Measurements from ENCODE around the gene MCTP1. TPM values are rescaled to one million over a fixed set of nuclear protein-coding genes. Genes with fewer than 3 reads are reported as not detected.
A peak's percentile ranks its signal among the peaks of the same experiment; 100 is the strongest.

MCTP1 gene
- total RNA-seq, 1 experiment from 2014 or later: 25.8 TPM

- no peak overlapping the region for H3K4me3 ChIP-seq (ENCODE audit: low read depth, low read length, poor library complexity, severe bottlenecking)
- no peak for DNase-seq (ENCODE audit: low spot score)
- TF ChIP-seq, protein P1, sequence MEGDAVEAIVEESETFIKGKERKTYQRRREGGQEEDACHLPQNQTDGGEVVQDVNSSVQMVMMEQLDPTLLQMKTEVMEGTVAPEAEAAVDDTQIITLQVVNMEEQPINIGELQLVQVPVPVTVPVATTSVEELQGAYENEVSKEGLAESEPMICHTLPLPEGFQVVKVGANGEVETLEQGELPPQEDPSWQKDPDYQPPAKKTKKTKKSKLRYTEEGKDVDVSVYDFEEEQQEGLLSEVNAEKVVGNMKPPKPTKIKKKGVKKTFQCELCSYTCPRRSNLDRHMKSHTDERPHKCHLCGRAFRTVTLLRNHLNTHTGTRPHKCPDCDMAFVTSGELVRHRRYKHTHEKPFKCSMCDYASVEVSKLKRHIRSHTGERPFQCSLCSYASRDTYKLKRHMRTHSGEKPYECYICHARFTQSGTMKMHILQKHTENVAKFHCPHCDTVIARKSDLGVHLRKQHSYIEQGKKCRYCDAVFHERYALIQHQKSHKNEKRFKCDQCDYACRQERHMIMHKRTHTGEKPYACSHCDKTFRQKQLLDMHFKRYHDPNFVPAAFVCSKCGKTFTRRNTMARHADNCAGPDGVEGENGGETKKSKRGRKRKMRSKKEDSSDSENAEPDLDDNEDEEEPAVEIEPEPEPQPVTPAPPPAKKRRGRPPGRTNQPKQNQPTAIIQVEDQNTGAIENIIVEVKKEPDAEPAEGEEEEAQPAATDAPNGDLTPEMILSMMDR (conservative IDR thresholded peaks at IDR 0.05; ENCODE audit: low read depth, low read length): no peak
- TF ChIP-seq EZH2 (IDR thresholded peaks at IDR 0.05; ENCODE audit: borderline replicate concordance, low read depth, low read length, poor library complexity, severe bottlenecking): no peak
- BruUV-seq (replicated peaks): no TSS peak
- intact Hi-C loops (cut with micrococcal nuclease; ENCODE audit: unreplicated experiment): no loop called here
- H3K9me3 ChIP-seq (ENCODE audit: low read depth, low read length, poor library complexity, severe bottlenecking): peaks cover 16% of the 10 kb centered on the region
- ChIA-PET POLR2A (ENCODE audit: low non-redundant PET) (no interaction called here), CTCF (no interaction called here)
- peaks cover 6% of the 10 kb centered on the region for H3K36me3 ChIP-seq (ENCODE audit: insufficient read depth, low read length, poor library complexity, severe bottlenecking)
- H3K4me1 ChIP-seq (ENCODE audit: insufficient read depth, low read length, poor library complexity, severe bottlenecking): no peaks in the 10 kb centered on the region
- H3K27me3 ChIP-seq (replicated peaks; ENCODE audit: insufficient read depth, low read depth, low read length, poor library complexity): no peaks in the 10 kb centered on the region
- H3K27ac ChIP-seq (ENCODE audit: low read depth, low read length, poor library complexity, severe bottlenecking): no peak overlapping the region
Observed at GRCh38 chr5:94976853-94977252, 308.0 kb downstream of the MCTP1 start.

DNA sequence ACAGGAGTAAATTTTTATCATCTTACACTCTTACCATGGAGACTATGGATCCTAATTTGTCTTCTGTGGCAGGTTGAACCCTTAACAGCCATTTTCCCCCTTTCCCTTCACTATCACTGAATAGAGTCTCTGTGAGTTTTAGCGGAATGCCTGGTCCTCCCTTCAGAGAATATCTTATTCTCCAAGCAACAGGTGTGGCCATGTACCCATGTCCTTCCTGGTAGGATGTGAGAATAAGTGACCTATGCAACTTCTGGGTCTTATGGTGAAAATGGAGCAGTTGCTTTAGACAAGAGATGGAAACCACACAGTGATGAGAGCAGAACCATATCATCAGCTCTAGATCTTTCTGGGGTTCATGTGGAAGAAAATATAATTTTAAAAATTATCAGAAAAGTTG lies 312.6 kb downstream of the MCTP1 start:
- Histone ChIP-seq H3K36me3 (ENCODE audit: insufficient read depth, low read length, poor library complexity, severe bottlenecking) (peaks cover 6% of the 10 kb centered on the region), H3K4me1 (ENCODE audit: insufficient read depth, low read length, poor library complexity, severe bottlenecking) (no peaks in the 10 kb centered on the region), H3K9me3 (ENCODE audit: low read depth, low read length, poor library complexity, severe bottlenecking) (peaks cover 8% of the 10 kb centered on the region), H3K4me3 (ENCODE audit: low read depth, low read length, poor library complexity, severe bottlenecking) (no peak overlapping the region), H3K27ac (ENCODE audit: low read depth, low read length, poor library complexity, severe bottlenecking) (no peak overlapping the region), H3K27me3 (replicated peaks; ENCODE audit: insufficient read depth, low read depth, low read length, poor library complexity) (no peaks in the 10 kb centered on the region)
- intact Hi-C loops (cut with micrococcal nuclease; ENCODE audit: unreplicated experiment): no loop called here
- no TSS peak for BruUV-seq (replicated peaks)
- no peak for DNase-seq (ENCODE audit: low spot score)
- no peak for TF ChIP-seq EZH2 (IDR thresholded peaks at IDR 0.05; ENCODE audit: borderline replicate concordance, low read depth, low read length, poor library complexity, severe bottlenecking)
- TF ChIP-seq, protein P1 (conservative IDR thresholded peaks at IDR 0.05; ENCODE audit: low read depth, low read length): no peak
- CTCF ChIA-PET: no interaction called here
- POLR2A ChIA-PET (ENCODE audit: low non-redundant PET): no interaction called here

DNA sequence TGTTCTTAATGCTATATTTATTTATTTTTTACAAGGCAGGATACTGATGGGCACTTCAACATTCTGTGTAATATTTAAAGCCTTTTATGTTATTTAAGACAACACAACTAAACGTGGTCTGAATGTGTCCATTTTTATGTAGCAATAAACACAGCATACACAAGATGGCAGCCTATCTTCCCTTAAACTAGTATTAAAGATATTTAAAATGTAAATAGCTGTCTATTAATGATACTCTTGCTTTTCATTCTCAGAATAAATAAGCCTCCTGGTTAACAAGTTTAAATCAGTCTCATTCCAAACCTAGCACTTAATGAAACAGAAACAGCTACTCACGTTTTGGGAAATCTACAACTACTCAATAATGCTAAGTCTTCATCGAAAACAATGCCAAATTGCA lies 315.7 kb downstream of the MCTP1 start:
- POLR2A ChIA-PET (ENCODE audit: low non-redundant PET): no interaction called here

More for the DNA sequence above, 315.7 kb downstream of the MCTP1 start:
- Histone ChIP-seq H3K36me3 (ENCODE audit: insufficient read depth, low read length, poor library complexity, severe bottlenecking) (no peaks in the 10 kb centered on the region), H3K4me3 (ENCODE audit: low read depth, low read length, poor library complexity, severe bottlenecking) (no peak overlapping the region), H3K4me1 (ENCODE audit: insufficient read depth, low read length, poor library complexity, severe bottlenecking) (no peaks in the 10 kb centered on the region), H3K9me3 (ENCODE audit: low read depth, low read length, poor library complexity, severe bottlenecking) (no peaks in the 10 kb centered on the region), H3K27me3 (replicated peaks; ENCODE audit: insufficient read depth, low read depth, low read length, poor library complexity) (no peaks in the 10 kb centered on the region), H3K27ac (ENCODE audit: low read depth, low read length, poor library complexity, severe bottlenecking) (no peak overlapping the region)
- TF ChIP-seq, protein P1 (conservative IDR thresholded peaks at IDR 0.05; ENCODE audit: low read depth, low read length): peak; percentile 66
- no peak for TF ChIP-seq EZH2 (IDR thresholded peaks at IDR 0.05; ENCODE audit: borderline replicate concordance, low read depth, low read length, poor library complexity, severe bottlenecking)
- CTCF ChIA-PET: interaction anchor here (0.6 to 1.0 kb wide), 2 partner anchors 101 to 209 kb away, joined by 4 to 6 read pairs; no protein-coding TSS in a partner anchor
- BruUV-seq (replicated peaks): no TSS peak
- intact Hi-C loops (cut with micrococcal nuclease; ENCODE audit: unreplicated experiment): loop anchor here (2.0 to 5.0 kb wide), 4 partner anchors 112 to 292 kb away; no protein-coding TSS in a partner anchor
- DNase-seq (ENCODE audit: low spot score): peak; percentile 57
